ENCODE data around the gene TMEM143.
A peak's percentile ranks its signal among the peaks of the same experiment; 100 is the strongest.

Gene TMEM143

DNA sequence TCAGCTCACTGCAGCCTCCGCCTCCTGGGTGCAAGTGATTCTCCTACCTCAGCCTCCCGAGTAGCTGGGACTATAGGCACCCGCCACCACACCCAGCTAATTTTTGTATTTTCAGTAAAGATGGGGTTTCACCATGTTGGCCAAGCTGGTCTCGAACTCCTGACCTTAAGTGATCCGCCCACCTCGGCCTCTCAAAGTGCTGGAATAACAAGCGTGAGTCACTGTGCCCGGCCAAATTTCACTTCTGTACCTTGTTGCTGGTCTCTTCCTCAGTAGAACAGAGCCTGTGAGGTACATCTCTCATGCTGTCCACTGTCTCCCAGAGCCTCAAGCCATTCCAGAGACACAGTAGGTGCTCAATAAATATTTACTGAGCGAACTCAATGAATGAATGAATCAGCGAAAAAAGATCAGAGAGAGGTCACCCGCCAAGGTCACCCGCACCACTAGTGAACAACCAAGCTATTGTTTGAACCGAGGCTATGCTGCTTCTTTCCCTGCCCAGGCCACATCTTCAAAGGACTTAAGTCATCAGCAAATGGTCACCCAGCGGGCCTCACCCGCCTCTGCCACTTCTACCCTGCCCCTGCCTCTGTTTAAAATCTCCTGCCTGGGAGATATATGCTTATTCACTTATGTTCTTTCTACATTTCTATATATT lies 9.3 kb downstream of the TMEM143 start:
- no peak for DNase-seq

GRCh38 chr19:48353677-48354076 lies 10.1 kb downstream of the TMEM143 start:
- no peak for DNase-seq

DNA sequence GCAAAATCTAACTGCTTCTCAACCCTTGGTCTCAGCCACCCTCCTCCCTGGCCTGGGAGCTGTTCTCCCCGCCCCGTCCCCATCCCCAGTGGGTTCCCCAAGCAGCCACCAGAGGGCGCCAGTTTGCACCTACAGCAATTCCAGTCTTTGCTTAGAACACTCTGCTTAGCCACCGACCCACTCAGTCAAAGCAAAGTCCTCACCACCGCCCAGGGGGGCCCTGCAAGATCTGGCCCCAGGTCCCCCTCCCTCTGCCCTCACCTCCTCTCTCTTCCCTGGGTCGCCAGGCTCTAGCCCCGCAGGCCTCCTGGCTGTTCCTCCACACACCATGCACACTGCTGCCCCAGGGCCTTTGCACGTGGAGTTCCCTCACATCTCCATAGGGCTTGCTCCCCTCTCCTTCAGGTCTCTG lies 12.4 kb downstream of the TMEM143 start:
- DNase-seq, result peak; percentile 93

- DNase-seq, result no peak
Observed at GRCh38 chr19:48350856-48351255, 12.9 kb downstream of the TMEM143 start.

- no peak for DNase-seq
Observed at GRCh38 chr19:48348737-48349136, 15.0 kb downstream of the TMEM143 start.

DNA sequence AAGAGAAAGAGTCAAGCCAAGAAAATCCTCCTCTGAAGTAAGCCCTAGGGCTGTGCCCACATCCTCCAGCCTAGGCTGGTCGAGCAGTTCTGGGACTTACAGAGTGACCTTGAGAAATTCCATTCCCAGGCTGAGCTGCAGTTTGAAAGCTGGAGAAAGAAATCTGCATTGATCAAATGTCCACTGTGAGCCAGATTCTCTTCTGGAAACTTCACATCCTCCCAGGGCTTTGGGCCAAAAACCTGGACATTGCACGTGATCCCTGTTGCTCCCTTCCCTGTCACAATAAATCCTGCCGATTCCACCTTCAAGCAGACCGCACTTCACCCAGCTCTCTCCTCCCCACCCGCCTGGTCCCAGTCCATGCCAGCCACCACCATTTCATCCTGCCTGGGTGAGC lies 15.7 kb downstream of the TMEM143 start:
- DNase-seq, result no peak

GRCh38 chr19:48346191-48346590 lies 17.5 kb downstream of the TMEM143 start:
- DNase-seq, result no peak

DNA sequence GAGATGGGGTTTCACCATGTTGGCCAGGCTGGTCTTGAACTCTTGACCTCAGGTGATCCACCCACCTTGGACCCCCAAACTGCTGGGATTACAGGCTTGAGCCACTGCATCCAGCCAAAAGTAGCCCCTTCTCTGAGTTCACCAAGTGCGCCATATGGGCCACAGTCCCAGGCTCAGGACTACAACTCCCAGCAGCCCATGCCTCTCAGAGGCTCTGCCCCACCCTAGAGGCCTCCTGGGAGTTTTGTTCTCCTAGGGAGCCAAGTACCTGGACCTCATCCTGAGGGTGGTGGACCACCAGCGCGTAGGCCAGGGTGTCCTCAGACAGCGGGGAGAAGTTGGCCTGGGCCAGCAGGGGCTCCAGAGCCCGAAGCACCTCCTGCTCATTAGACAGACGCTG lies 18.8 kb downstream of the TMEM143 start:
- no peak for DNase-seq

GRCh38 chr19:48342841-48343540 lies 20.7 kb downstream of the TMEM143 start:
- DNase-seq, result no peak

DNA sequence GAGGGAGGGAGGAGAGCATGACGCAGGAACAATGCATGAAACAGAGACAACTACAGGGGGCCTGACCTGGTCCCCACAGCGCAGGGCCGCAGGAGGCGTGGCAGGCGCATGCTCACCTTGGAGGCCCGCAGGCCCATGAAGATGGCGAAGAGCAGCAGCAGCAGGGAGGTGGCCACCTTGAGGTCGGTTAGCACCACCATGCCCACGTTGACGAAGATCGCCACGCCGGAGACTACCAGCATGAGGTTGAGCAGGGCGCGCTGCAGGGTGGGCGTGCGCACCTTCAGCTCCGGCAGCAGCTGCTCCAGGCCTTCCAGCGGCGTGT lies 21.4 kb downstream of the TMEM143 start:
- DNase-seq, result no peak

- no peak for DNase-seq
Observed at GRCh38 chr19:48341515-48342413, 22.0 kb downstream of the TMEM143 start.

GRCh38 chr19:48340995-48341394 lies 22.7 kb downstream of the TMEM143 start:
- no peak for DNase-seq

DNA sequence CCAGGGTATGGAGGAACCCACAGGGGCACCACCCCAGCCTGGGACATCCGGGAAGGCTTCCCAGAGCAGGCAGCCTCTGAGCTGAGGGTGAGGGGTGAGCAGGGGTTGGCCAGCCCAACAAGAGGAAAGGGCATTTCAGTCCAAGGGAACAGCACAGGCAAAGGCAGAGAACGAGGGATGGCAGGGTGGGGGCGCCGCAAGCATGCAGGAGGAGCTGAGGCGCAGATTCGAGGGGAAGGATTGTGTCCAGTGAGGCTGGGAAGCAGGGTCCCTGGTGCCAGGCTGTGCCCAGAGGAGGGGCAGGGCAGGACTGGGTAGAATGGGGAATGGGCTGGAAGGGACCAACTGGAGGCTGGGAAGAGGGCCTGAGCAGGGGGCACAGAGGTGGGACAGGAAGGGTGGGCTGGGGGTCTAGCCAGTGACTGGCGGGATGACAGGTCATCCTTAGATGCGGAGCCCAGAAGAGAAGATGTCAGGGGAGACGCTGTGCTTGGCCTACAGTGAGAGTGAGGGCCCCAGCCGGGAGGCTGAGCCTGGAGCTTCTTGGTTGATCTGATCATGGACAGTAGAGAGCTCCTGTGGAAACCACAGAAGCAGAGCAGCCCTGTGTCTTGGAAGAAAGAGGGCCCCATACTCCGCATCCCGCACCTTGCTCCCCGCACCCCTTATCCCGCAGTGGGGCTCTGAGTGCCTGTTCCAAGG lies 24.8 kb downstream of the TMEM143 start:
- DNase-seq, result no peak

- DNase-seq, result no peak
Observed at GRCh38 chr19:48338253-48338755, 25.4 kb downstream of the TMEM143 start.

DNA sequence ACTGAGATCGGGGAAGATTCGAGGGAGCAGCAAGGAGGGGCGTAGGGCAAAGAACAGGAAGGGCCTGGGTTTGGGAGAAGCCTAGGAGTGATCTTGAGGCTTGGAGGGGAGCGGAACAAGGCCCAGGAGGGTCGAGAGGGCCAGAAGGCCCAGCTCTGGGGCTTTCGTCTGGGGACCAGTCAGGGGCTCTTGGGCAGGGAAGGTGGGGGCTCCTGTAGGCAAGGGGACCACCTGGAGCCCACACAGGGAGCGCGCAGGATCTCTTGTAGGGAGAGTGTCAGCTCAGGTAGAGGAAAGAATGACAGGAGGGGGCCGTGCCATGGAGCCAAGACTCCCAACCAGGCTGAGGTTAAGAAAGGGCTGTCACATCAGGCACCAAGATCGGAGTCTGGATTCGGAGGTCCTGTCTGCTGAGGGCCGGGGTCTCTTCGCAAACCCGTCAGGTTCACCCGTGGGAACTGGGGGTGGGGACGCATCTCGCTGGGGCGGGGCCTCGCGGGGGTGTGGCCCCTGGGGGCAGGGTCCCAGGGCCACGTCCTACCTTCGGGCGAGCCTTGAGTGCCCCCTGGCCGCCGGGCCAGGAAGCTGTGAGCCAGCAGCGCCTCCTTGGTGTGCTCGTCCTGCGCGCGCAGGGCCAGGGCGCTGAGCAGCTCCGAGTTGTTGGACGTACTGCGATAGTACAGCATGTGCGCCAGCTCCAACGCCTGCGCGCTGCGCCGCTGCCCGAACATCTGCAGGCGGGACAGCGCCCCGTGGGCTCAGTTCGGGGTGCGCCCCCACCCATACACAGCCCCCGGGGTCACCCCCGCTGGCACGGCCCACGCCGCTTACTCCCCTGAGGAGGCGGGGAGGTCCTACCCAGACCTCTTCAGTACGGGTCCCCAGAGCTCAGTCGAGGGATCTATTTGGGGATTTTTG lies 30.0 kb downstream of the TMEM143 start:
- peak; percentile 95 for DNase-seq

DNA sequence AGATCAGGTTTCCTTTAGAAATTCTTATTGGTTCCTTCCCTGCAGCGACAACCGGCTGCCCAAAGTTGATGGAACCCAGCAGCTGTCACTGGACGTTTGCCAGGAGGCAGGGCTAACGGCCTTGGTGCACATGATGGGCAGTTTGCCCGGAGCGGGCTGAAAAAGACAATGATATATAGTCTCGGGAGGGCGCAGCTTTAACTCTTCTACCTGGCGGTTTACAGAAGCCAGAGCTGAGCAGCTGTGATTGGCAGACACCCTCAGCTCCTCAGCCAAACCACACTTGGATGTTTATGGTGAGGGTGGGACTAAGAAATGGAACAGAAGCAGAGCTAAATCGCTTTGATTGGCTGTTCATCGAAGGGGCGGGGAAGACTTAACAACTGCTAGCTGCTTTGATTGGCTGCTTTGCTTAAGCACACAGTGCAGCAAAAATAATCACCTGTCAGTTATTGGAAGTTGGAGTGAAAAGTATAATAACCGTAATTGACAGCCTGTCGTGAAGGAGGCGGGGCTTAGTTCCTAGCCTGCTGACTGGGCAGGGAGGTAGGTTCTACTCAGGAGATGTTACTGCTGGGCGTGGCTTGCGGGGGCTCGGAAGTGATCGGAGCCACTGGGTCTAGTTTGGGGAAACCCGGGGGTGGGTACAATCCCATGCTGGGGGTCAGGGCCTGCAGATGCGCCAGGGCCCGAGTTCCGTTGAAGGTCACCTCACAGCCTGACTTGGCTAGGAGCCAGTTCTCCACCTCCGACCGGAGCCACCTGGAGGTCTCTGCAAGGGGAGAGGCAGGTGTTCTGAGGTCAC lies 30.9 kb downstream of the TMEM143 start:
- peak; percentile 90 for DNase-seq

GRCh38 chr19:48332351-48332661 lies 31.4 kb downstream of the TMEM143 start:
- DNase-seq, result no peak

- peak; percentile 88 for DNase-seq
Observed at GRCh38 chr19:48330012-48330681, 33.6 kb downstream of the TMEM143 start.

GRCh38 chr19:48329167-48329891 lies 34.4 kb downstream of the TMEM143 start:
- DNase-seq, result peak; percentile 71

Data from activated CD8-positive, alpha-beta memory T cell treated with anti-CD3 and anti-CD28 coated beads for 24 hours (primary cell).